Caco-2 (cell line): ENCODE data around the gene PRR16. TPM values are rescaled to one million over a fixed set of nuclear protein-coding genes. Genes with fewer than 3 reads are reported as not detected.

Source experiments
- BruUV-seq: library from RNA; stranded (reverse); fragments of 400-500 nt; replicated peaks from 2 replicates; lab custom pipeline; 2021; lab: Mats Ljungman, UMichigan
- CTCF ChIA-PET: fragments of 300-600 bp; sonication (Branson Sonifier 250); formaldehyde crosslinking; loops from one replicate; lab custom pipeline; 2022; ENCODE audit warnings: antibody characterized with exemption; lab: Charles Lee
- POLR2A ChIA-PET: fragments of 300-600 bp; sonication (Branson Sonifier 250); formaldehyde crosslinking; loops from one replicate; lab custom pipeline; 2022; ENCODE audit warnings: antibody characterized with exemption; lab: Charles Lee
- DNase-seq, 2 experiments: peaks; one replicate each; pipeline versions ENCODE4 v3.0.0 to v3.0.0-alpha.2; 2020 to 2022
- H3K27me3 ChIP-seq: replicated peaks from 2 replicates; pipeline ENCODE4 v1.6.0; 2011; ENCODE audit warnings: low read length; ENCODE audit not compliant: control insufficient read depth, insufficient read depth
- H3K36me3 ChIP-seq: 2 replicates; pipeline ENCODE4 v1.5.1; 2011; ENCODE audit warnings: low read length; ENCODE audit not compliant: control insufficient read depth, insufficient read depth
- H3K4me1 ChIP-seq: fragments of 250-450 bp; sonication (Bioruptor Pico); 2 replicates; pipeline ENCODE4 v1.5.1; 2020; ENCODE audit warnings: mild to moderate bottlenecking
- H3K4me3 ChIP-seq: 2 replicates; pipeline ENCODE4 v1.5.1; 2011; ENCODE audit warnings: low read depth, mild to moderate bottlenecking, control low read depth, low read length
- H3K9me3 ChIP-seq: fragments of 250-450 bp; sonication (Bioruptor Pico); 2 replicates; pipeline ENCODE4 v1.5.1; 2020; ENCODE audit warnings: mild to moderate bottlenecking, moderate library complexity
- H3K27ac Mint-ChIP-seq: one replicate; pipeline ENCODE4 v1.8.0; 2022; ENCODE audit warnings: mixed read lengths; ENCODE audit not compliant: unreplicated experiment
- H3K27me3 Mint-ChIP-seq: one replicate; pipeline ENCODE4 v1.8.0; 2022; ENCODE audit warnings: mixed read lengths; ENCODE audit not compliant: insufficient read depth, unreplicated experiment
- H3K36me3 Mint-ChIP-seq: one replicate; pipeline ENCODE4 v1.8.0; 2022; ENCODE audit warnings: mild to moderate bottlenecking, mixed read lengths; ENCODE audit not compliant: insufficient read depth, unreplicated experiment
- H3K4me1 Mint-ChIP-seq: one replicate; pipeline ENCODE4 v1.8.0; 2022; ENCODE audit warnings: low read depth, mixed read lengths; ENCODE audit not compliant: unreplicated experiment
- H3K4me3 Mint-ChIP-seq: one replicate; pipeline ENCODE4 v1.8.0; 2022; ENCODE audit warnings: mild to moderate bottlenecking, moderate library complexity, mixed read lengths; ENCODE audit not compliant: unreplicated experiment
- H3K9me3 Mint-ChIP-seq: one replicate; pipeline ENCODE4 v1.8.0; 2022; ENCODE audit warnings: mixed read lengths; ENCODE audit not compliant: unreplicated experiment
- intact Hi-C: fragments of 100-400 bp; cut with micrococcal nuclease; formaldehyde crosslinking; loops from one replicate; pipeline ENCODE4 v1.10.0; 2022; ENCODE audit not compliant: unreplicated experiment
- total RNA-seq: library from RNA; stranded (reverse); gene quantifications from 2 replicates; pipeline ENCODE4 v1.2.3, GENCODE V29; 2022
- TF ChIP-seq, protein P1 (sequence below), 2 experiments: fragments of 200-600 bp in 1 of 2; IDR thresholded peaks; 1 replicate in 1 of 2; 2 replicates in 1 of 2; pipeline versions ENCODE4 v1.5.1 to v1.8.0; 2011 to 2022; ENCODE audit warnings: antibody characterized with exemption in 1 of 2, control low read depth in 1 of 2, inconsistent platforms in 1 of 2, low read depth in 1 of 2, low read length in 1 of 2, mild to moderate bottlenecking in 1 of 2, moderate library complexity in 1 of 2; ENCODE audit not compliant: insufficient read depth in 1 of 2, severe bottlenecking in 1 of 2, unreplicated experiment in 1 of 2

Gene PRR16
- total RNA-seq, 1 experiment from 2014 or later, result not detected

DNA sequence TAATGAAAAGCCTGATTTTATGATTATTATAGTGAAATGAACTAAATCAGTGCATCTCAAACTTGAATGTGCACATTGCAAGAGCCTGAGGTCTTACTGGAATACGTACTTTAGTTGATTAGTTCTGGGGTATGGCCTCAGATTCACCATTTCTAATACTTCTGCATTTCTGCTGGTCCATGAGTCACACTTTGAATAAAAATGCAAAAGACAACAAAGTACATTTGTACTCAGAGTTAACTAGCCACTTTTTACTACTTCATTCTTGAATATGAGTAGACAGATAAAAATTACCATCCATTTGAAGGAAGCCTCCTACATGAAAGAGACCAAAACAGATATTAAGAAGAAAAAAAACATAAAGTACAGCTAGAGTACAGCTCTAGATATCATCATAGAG, 27.1 kb upstream of the PRR16 start:
- POLR2A ChIA-PET, result no interaction called here
- no TSS peak for BruUV-seq
- intact Hi-C loops, result no loop called here

DNA sequence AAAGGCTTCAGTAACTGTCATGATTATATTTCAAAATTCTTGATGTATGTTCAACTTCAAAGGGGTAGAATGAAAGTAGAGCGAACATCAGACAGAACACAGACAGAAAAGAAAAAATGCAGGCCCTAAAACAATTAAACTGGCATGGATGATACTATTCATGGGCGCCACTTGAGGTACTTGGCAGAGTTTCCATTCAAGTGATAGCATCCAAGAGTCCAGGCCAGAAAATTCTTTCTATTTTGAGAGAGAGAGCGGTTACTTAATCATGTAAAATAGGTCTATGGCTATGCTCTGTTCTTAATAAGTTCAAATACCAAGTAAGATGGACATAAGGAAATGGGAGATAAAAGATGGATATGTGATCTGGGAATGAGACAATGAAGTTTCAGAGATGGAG, 21.4 kb upstream of the PRR16 start:
- Histone ChIP-seq H3K4me1 (no peaks in the 10 kb centered on the region), H3K36me3 (no peaks in the 10 kb centered on the region), H3K27me3 (no peaks in the 10 kb centered on the region), H3K9me3 (no peaks in the 10 kb centered on the region), H3K4me3 (no peak overlapping the region)
- no TSS peak for BruUV-seq
- no peak overlapping the region for H3K27ac Mint-ChIP-seq
- TF ChIP-seq, protein P1, sequence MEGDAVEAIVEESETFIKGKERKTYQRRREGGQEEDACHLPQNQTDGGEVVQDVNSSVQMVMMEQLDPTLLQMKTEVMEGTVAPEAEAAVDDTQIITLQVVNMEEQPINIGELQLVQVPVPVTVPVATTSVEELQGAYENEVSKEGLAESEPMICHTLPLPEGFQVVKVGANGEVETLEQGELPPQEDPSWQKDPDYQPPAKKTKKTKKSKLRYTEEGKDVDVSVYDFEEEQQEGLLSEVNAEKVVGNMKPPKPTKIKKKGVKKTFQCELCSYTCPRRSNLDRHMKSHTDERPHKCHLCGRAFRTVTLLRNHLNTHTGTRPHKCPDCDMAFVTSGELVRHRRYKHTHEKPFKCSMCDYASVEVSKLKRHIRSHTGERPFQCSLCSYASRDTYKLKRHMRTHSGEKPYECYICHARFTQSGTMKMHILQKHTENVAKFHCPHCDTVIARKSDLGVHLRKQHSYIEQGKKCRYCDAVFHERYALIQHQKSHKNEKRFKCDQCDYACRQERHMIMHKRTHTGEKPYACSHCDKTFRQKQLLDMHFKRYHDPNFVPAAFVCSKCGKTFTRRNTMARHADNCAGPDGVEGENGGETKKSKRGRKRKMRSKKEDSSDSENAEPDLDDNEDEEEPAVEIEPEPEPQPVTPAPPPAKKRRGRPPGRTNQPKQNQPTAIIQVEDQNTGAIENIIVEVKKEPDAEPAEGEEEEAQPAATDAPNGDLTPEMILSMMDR (IDR thresholded peaks at IDR 0.05; ENCODE audit: insufficient read depth in 1 of 2, low read depth in 1 of 2, low read length in 1 of 2, severe bottlenecking in 1 of 2, unreplicated experiment in 1 of 2), result no peak
- intact Hi-C loops, result no loop called here
- no peaks in the 10 kb centered on the region for H3K27me3 Mint-ChIP-seq
- H3K4me1 Mint-ChIP-seq, result no peaks in the 10 kb centered on the region
- POLR2A ChIA-PET, result no interaction called here
- no peak for DNase-seq
- CTCF ChIA-PET, result no interaction called here
- no peaks in the 10 kb centered on the region for H3K9me3 Mint-ChIP-seq
- no peak overlapping the region for H3K4me3 Mint-ChIP-seq
- no peaks in the 10 kb centered on the region for H3K36me3 Mint-ChIP-seq

More for the DNA sequence above, 27.1 kb upstream of the PRR16 start:
- H3K36me3 Mint-ChIP-seq, result no peaks in the 10 kb centered on the region
- CTCF ChIA-PET, result no interaction called here
- H3K36me3 ChIP-seq, result no peaks in the 10 kb centered on the region
- no peaks in the 10 kb centered on the region for H3K27me3 Mint-ChIP-seq
- no peak overlapping the region for H3K27ac Mint-ChIP-seq
- no peak for DNase-seq
- H3K4me3 Mint-ChIP-seq, result no peak overlapping the region
- no peaks in the 10 kb centered on the region for H3K4me1 Mint-ChIP-seq
- H3K4me3 ChIP-seq, result no peak overlapping the region
- H3K9me3 Mint-ChIP-seq, result no peaks in the 10 kb centered on the region
- no peaks in the 10 kb centered on the region for H3K9me3 ChIP-seq
- H3K4me1 ChIP-seq, result no peaks in the 10 kb centered on the region
- H3K27me3 ChIP-seq, result no peaks in the 10 kb centered on the region
- TF ChIP-seq, protein P1 (IDR thresholded peaks at IDR 0.05; ENCODE audit: insufficient read depth in 1 of 2, low read depth in 1 of 2, low read length in 1 of 2, severe bottlenecking in 1 of 2, unreplicated experiment in 1 of 2), result no peak

DNA sequence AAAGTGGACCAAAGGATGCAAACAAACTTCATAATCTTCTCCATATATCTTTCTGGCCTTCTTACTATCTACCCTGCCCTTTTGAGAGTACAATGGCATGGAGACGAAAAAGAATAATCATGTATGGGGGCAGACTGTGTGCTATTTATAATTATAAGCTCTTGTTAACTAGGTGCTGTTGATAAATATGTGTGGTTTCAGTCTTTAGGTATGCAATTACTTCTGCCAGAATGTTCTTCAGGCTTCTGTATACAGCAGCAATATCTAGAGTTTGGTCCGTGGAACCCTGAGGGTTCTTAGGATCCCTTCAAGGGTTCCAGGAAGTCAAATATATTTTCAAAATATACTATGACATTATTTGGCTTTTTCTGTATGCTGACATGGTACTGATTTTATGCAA, 20.5 kb upstream of the PRR16 start:
- no peaks in the 10 kb centered on the region for H3K27me3 Mint-ChIP-seq
- intact Hi-C loops, result no loop called here
- H3K4me1 Mint-ChIP-seq, result no peaks in the 10 kb centered on the region
- Histone ChIP-seq H3K4me1 (no peaks in the 10 kb centered on the region), H3K27me3 (no peaks in the 10 kb centered on the region), H3K36me3 (no peaks in the 10 kb centered on the region), H3K4me3 (no peak overlapping the region), H3K9me3 (no peaks in the 10 kb centered on the region)
- no peaks in the 10 kb centered on the region for H3K9me3 Mint-ChIP-seq
- H3K4me3 Mint-ChIP-seq, result no peak overlapping the region
- ChIA-PET POLR2A (no interaction called here), CTCF (no interaction called here)
- H3K36me3 Mint-ChIP-seq, result no peaks in the 10 kb centered on the region
- TF ChIP-seq, protein P1 (IDR thresholded peaks at IDR 0.05; ENCODE audit: insufficient read depth in 1 of 2, low read depth in 1 of 2, low read length in 1 of 2, severe bottlenecking in 1 of 2, unreplicated experiment in 1 of 2), result no peak
- no peak overlapping the region for H3K27ac Mint-ChIP-seq
- BruUV-seq, result no TSS peak
- DNase-seq, result no peak
